Activated CD4-positive, alpha-beta T cell treated with anti-CD3 and anti-CD28 coated beads, Interleukin-2, amount 50 U/mL, for 48 hours (primary cell): ENCODE data around the gene CENPP.

Experiments used
- DNase-seq, 2 experiments: peaks; one replicate each; pipeline ENCODE4 v3.0.0-alpha.2; 2020

CENPP gene

GRCh38 chr9:92644278-92644677, 318.5 kb downstream of the CENPP start:
- no peak for DNase-seq

- no peak for DNase-seq
Observed at GRCh38 chr9:92645041-92645440, 319.3 kb downstream of the CENPP start.

- no peak for DNase-seq
Observed at GRCh38 chr9:92647671-92648473, 322.1 kb downstream of the CENPP start.

- no peak for DNase-seq
Observed at GRCh38 chr9:92648474-92648971, 322.8 kb downstream of the CENPP start.

- DNase-seq, result no peak
Observed at GRCh38 chr9:92649007-92649406, 323.3 kb downstream of the CENPP start.

GRCh38 chr9:92650296-92650695, 324.5 kb downstream of the CENPP start:
- no peak for DNase-seq

GRCh38 chr9:92650839-92651621, 325.3 kb downstream of the CENPP start:
- no peak for DNase-seq

GRCh38 chr9:92652461-92652860, 326.7 kb downstream of the CENPP start:
- DNase-seq, result no peak

GRCh38 chr9:92654481-92655301, 328.9 kb downstream of the CENPP start:
- no peak for DNase-seq

GRCh38 chr9:92655366-92655765, 329.6 kb downstream of the CENPP start:
- no peak for DNase-seq

GRCh38 chr9:92655896-92656536, 330.3 kb downstream of the CENPP start:
- DNase-seq, result no peak

- no peak for DNase-seq
Observed at GRCh38 chr9:92656537-92656925, 330.8 kb downstream of the CENPP start.

GRCh38 chr9:92657296-92658094, 331.7 kb downstream of the CENPP start:
- DNase-seq, result no peak

- DNase-seq, result no peak
Observed at GRCh38 chr9:92658176-92658575, 332.4 kb downstream of the CENPP start.

- DNase-seq, result no peak
Observed at GRCh38 chr9:92658611-92659010, 332.9 kb downstream of the CENPP start.

- no peak for DNase-seq
Observed at GRCh38 chr9:92659601-92660000, 333.8 kb downstream of the CENPP start.

GRCh38 chr9:92660266-92660665, 334.5 kb downstream of the CENPP start:
- no peak for DNase-seq

GRCh38 chr9:92661127-92661526, 335.4 kb downstream of the CENPP start:
- no peak for DNase-seq

- no peak for DNase-seq
Observed at GRCh38 chr9:92661743-92662142, 336.0 kb downstream of the CENPP start.

GRCh38 chr9:92663126-92663525, 337.4 kb downstream of the CENPP start:
- DNase-seq, result no peak

GRCh38 chr9:92663951-92664350, 338.2 kb downstream of the CENPP start:
- DNase-seq, result no peak
